Skeletal muscle tissue (tissue), 4 donors: Measurements from ENCODE around the gene NEURL1B. TPM values are rescaled to one million over a fixed set of nuclear protein-coding genes. Genes with fewer than 3 reads are reported as not detected.
A peak's percentile ranks its signal among the peaks of the same experiment; 100 is the strongest.
"Not testable (repeated sequence)": the region's sequence is repeated elsewhere in the genome, so short reads cannot be mapped to it uniquely, and the experiment has no call there.

ENCODE experiments used
- H3K27ac ChIP-seq: one replicate; pipeline ENCODE4 v1.7.0; 2013; ENCODE audit warnings: mild to moderate bottlenecking, low read depth, low read length, inconsistent platforms
- H3K27me3 ChIP-seq, 3 donors: one replicate each; pipeline ENCODE4 v1.7.0; 2013; ENCODE audit warnings: low read length in 3 of 3; ENCODE audit not compliant: control insufficient read depth in 3 of 3, insufficient read depth in 3 of 3
- H3K36me3 ChIP-seq, 3 donors: one replicate each; pipeline ENCODE4 v1.7.0; 2013; ENCODE audit warnings: low read length in 3 of 3; ENCODE audit not compliant: control insufficient read depth in 3 of 3, insufficient read depth in 3 of 3
- H3K4me1 ChIP-seq, 3 donors: one replicate each; pipeline ENCODE4 v1.7.0; 2013; ENCODE audit warnings: low read length in 3 of 3, mild to moderate bottlenecking in 3 of 3; ENCODE audit not compliant: control insufficient read depth in 3 of 3, insufficient read depth in 3 of 3
- H3K4me3 ChIP-seq, 3 donors: one replicate each; pipeline ENCODE4 v1.7.0; 2013; ENCODE audit warnings: low read length in 3 of 3
- H3K9ac ChIP-seq, 3 donors: one replicate each; pipeline ENCODE4 v1.7.0; 2013; ENCODE audit warnings: low read length in 3 of 3, mild to moderate bottlenecking in 3 of 3, moderate library complexity in 2 of 3, low read depth in 1 of 3
- H3K9me3 ChIP-seq, 3 donors: one replicate each; pipeline ENCODE4 v1.7.0; 2013; ENCODE audit warnings: low read length in 3 of 3; ENCODE audit not compliant: control insufficient read depth in 3 of 3
- total RNA-seq: library from RNA; depleted of rRNA; stranded (reverse); fragments of >200 nt; gene quantifications from one replicate; pipeline ENCODE4 v1.2.3, GENCODE V29; 2014
- donor health status: Osteomylitis.

Gene NEURL1B
- total RNA-seq, 1 donor from 2014 or later, result 23.0 TPM

GRCh38 chr5:172597755-172598155 lies 43.3 kb upstream of the NEURL1B start:
- Histone ChIP-seq H3K9ac (no peak overlapping the region), H3K4me3 (no peak overlapping the region), H3K27me3 (peaks cover 0 to under 1% (median 0%) of the 10 kb centered on the region in 3 donors), H3K27ac (peak overlapping the region; percentile 3), H3K4me1 (peaks cover 11 to 32% (median 24%) of the 10 kb centered on the region in 3 donors), H3K9me3 (no peaks in the 10 kb centered on the region), H3K36me3 (no peaks in the 10 kb centered on the region)

GRCh38 chr5:172598251-172599203 lies 42.5 kb upstream of the NEURL1B start:
- peak overlapping the region; percentile 3 for H3K27ac ChIP-seq

DNA sequence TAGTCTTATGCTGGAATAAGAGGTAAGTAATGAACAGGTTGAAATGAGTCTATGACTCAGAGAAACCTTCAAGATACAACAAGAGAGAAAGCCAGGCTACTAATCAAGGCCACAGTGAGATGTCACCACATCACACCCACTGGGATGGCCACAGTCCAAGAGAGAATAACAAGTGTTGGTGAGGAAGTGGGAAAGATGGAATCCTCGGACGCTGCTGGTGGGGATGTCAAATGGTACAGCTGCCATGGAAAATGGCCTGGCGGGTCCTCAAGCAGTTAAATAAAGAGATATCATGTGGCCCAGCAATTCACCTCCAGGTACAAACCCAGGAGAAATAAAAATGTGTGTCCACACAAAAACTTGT lies 41.9 kb upstream of the NEURL1B start:
- Histone ChIP-seq H3K9ac (no peak overlapping the region), H3K9me3 (no peaks in the 10 kb centered on the region), H3K4me3 (no peak overlapping the region), H3K4me1 (peaks cover 15 to 40% (median 29%) of the 10 kb centered on the region in 3 donors), H3K27me3 (peaks cover 0 to 2% (median 0%) of the 10 kb centered on the region in 3 donors), H3K36me3 (no peaks in the 10 kb centered on the region), H3K27ac (no peak overlapping the region)

More at GRCh38 chr5:172598251-172599203, 42.5 kb upstream of the NEURL1B start:
- H3K4me1 ChIP-seq, result peaks cover 15 to 35% (median 26%) of the 10 kb centered on the region in 3 donors
- peaks cover 0 to 2% (median 0%) of the 10 kb centered on the region in 3 donors for H3K27me3 ChIP-seq
- H3K4me3 ChIP-seq, result no peak overlapping the region
- peak overlapping the region in 1 of 3 donors; percentile 25 for H3K9ac ChIP-seq
- H3K9me3 ChIP-seq, result no peaks in the 10 kb centered on the region
- H3K36me3 ChIP-seq, result no peaks in the 10 kb centered on the region

- H3K4me3 ChIP-seq, result no peak overlapping the region
- H3K36me3 ChIP-seq, result no peaks in the 10 kb centered on the region
- no peaks in the 10 kb centered on the region for H3K9me3 ChIP-seq
- peaks cover 0 to 2% (median 0%) of the 10 kb centered on the region in 3 donors for H3K27me3 ChIP-seq
- peaks cover 15 to 40% (median 29%) of the 10 kb centered on the region in 3 donors for H3K4me1 ChIP-seq
- H3K27ac ChIP-seq, result peak overlapping the region; percentile 28
- no peak overlapping the region for H3K9ac ChIP-seq
Observed at GRCh38 chr5:172600571-172600970, 40.5 kb upstream of the NEURL1B start.

DNA sequence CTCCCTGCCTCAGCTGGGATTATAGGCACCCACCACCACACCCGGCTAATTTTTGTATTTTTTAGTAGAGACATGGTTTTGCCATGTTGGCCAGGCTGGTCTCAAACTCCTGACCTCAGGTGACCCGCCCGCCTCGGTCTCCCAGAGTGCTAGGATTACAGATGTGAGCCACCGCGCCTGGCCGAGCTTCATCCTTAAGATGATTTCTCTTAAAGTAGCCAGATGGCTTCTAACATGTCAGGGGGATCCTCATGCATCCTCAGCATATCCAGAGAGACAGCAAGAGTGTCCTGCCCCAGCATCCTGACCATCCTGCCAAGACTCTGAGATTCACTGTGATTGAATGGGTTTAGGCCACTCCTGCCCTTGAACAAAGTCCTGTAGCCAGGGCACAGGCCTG lies 39.5 kb upstream of the NEURL1B start:
- not testable (repeated sequence) for H3K9me3 ChIP-seq, H3K4me3 ChIP-seq, H3K36me3 ChIP-seq, H3K9ac ChIP-seq, H3K27me3 ChIP-seq
- Histone ChIP-seq H3K27ac (peak overlapping the region; percentile 70), H3K4me1 (peaks cover 15 to 36% (median 29%) of the 10 kb centered on the region in 3 donors)

DNA sequence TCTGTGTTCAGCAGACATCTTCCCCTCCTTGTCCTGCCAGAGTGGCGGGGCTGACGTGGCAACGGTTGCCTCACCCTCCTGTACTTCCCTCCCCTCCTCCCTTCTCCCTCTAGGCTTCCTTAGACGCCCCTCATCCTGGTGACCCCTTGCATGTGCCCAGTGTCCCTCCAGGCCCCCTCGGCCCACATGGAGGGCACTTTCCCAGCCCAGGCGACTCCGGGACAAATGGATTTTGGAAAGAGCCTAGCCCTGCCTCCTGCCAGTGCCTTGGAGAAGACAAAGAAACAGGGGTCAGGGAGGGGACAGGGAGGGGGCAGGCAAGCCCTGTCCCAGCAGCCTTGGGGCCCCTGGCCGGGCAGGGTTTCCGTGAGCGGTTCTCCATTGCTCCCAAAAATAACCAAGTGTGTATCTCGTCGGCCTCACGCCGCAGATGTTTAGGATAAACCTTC lies 38.3 kb upstream of the NEURL1B start:
- H3K4me3 ChIP-seq, result no peak overlapping the region

GRCh38 chr5:172603251-172603806 lies 37.7 kb upstream of the NEURL1B start:
- peaks cover 15 to 24% (median 19%) of the 10 kb centered on the region in 3 donors for H3K4me1 ChIP-seq
- peaks cover 0 to 2% (median 0%) of the 10 kb centered on the region in 3 donors for H3K27me3 ChIP-seq
- peak overlapping the region; percentile 70 for H3K27ac ChIP-seq
- H3K9ac ChIP-seq, result peak overlapping the region in 2 of 3 donors; percentile 35 to 62
- peak overlapping the region in 1 of 3 donors; percentile 35 for H3K4me3 ChIP-seq
- no peaks in the 10 kb centered on the region for H3K36me3 ChIP-seq
- no peaks in the 10 kb centered on the region for H3K9me3 ChIP-seq

More for the DNA sequence above, 38.3 kb upstream of the NEURL1B start:
- no peaks in the 10 kb centered on the region for H3K9me3 ChIP-seq
- H3K36me3 ChIP-seq, result no peaks in the 10 kb centered on the region
- H3K4me1 ChIP-seq, result peaks cover 12 to 25% (median 24%) of the 10 kb centered on the region in 3 donors
- H3K27me3 ChIP-seq, result peaks cover 0 to 2% (median 0%) of the 10 kb centered on the region in 3 donors
- peak overlapping the region in 2 of 3 donors; percentile 35 to 62 for H3K9ac ChIP-seq
- H3K27ac ChIP-seq, result peak overlapping the region; percentile 70

- H3K27me3 ChIP-seq, result peaks cover 0 to 2% (median 0%) of the 10 kb centered on the region in 3 donors
- peaks cover 18 to 23% (median 18%) of the 10 kb centered on the region in 3 donors for H3K4me1 ChIP-seq
- no peaks in the 10 kb centered on the region for H3K36me3 ChIP-seq
- peak overlapping the region; percentile 42 for H3K27ac ChIP-seq
- H3K9me3 ChIP-seq, result no peaks in the 10 kb centered on the region
- no peak overlapping the region for H3K9ac ChIP-seq
- no peak overlapping the region for H3K4me3 ChIP-seq
Observed at GRCh38 chr5:172605466-172605865, 35.6 kb upstream of the NEURL1B start.

DNA sequence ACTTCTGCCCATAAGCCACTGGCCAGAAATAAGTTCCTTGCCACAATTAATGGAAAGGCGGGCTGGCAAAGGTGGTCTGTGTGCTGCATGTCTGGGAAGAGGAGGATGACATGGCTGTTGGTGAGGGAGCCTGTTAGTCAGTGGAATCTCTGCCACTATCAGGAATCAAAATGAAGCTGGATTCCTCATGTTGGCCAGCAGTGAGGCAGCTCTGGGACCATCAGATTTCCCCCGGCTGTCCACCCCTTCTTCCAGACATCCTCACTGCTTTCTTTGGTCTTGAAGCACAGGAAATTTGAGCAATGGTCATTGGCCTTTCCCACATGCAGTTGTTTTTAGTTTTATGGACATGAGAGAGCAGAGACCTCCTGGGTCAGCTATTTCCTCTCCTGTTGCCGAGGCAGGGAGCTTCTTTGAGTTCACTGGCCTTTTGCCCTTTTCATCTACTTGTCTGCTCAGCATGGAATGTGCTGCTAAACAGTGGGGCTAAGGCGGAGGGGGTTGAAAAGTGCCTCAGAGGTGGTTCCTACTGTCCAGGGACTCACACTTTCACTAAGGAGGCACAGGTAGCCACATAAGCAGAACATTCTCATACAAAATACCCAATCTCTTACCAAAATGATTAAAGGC lies 34.8 kb upstream of the NEURL1B start:
- H3K9me3 ChIP-seq, result no peaks in the 10 kb centered on the region
- no peaks in the 10 kb centered on the region for H3K36me3 ChIP-seq
- peaks cover 0 to 2% (median 0%) of the 10 kb centered on the region in 3 donors for H3K27me3 ChIP-seq
- H3K4me1 ChIP-seq, result peaks cover 16 to 20% (median 18%) of the 10 kb centered on the region in 3 donors
- no peak overlapping the region for H3K4me3 ChIP-seq
- H3K9ac ChIP-seq, result no peak overlapping the region
- peak overlapping the region; percentile 43 for H3K27ac ChIP-seq
